Measurements from ENCODE around the gene DDX5.

Gene DDX5

GRCh38 chr17:64502809-64503208, 3.3 kb downstream of the DDX5 start:
- no peak overlapping the region for H3K4me2 ChIP-seq (ENCODE audit: low read length)
- peaks cover 80% of the 10 kb centered on the region for H3K36me3 ChIP-seq (ENCODE audit: insufficient read depth, low read length)

GRCh38 chr17:64502021-64502420, 4.1 kb downstream of the DDX5 start:
- Histone ChIP-seq H3K27ac (ENCODE audit: low read depth, low read length, poor library complexity, severe bottlenecking) (no peak overlapping the region), H3K4me1 (ENCODE audit: insufficient read depth, low read length, severe bottlenecking) (peaks cover 76% of the 10 kb centered on the region), H2AFZ (ENCODE audit: low read length) (no peak overlapping the region), H3K9ac (ENCODE audit: low read length) (no peak overlapping the region), H3K4me3 (ENCODE audit: low read depth, low read length, poor library complexity, severe bottlenecking) (no peak overlapping the region), H3K27me3 (ENCODE audit: insufficient read depth, low read length) (no peaks in the 10 kb centered on the region), H3F3A (ENCODE audit: insufficient read depth, low read length) (peaks cover 49% of the 10 kb centered on the region), H3K79me2 (ENCODE audit: insufficient read depth, low read length) (peaks cover 20% of the 10 kb centered on the region), H3K9me2 (ENCODE audit: low read depth, low read length) (no peaks in the 10 kb centered on the region), H4K20me1 (ENCODE audit: insufficient read depth, low read length) (peaks cover 5% of the 10 kb centered on the region), H3K9me3 (ENCODE audit: low read length) (no peaks in the 10 kb centered on the region), H3K4me2 (ENCODE audit: low read length) (no peak overlapping the region), H3K36me3 (ENCODE audit: insufficient read depth, low read length) (peaks cover 83% of the 10 kb centered on the region)
- TF ChIP-seq EZH2 (IDR thresholded peaks at IDR 0.05; ENCODE audit: borderline replicate concordance, low read length) = no peak

More at GRCh38 chr17:64502809-64503208, 3.3 kb downstream of the DDX5 start:
- H3K79me2 ChIP-seq (ENCODE audit: insufficient read depth, low read length) = peaks cover 24% of the 10 kb centered on the region
- TF ChIP-seq EZH2 (IDR thresholded peaks at IDR 0.05; ENCODE audit: borderline replicate concordance, low read length) (no peak), CTCF (IDR thresholded peaks at IDR 0.05; ENCODE audit: low read length) (no peak)
- peaks cover 43% of the 10 kb centered on the region for H3F3A ChIP-seq (ENCODE audit: insufficient read depth, low read length)
- H3K4me1 ChIP-seq (ENCODE audit: insufficient read depth, low read length, severe bottlenecking) = peaks cover 71% of the 10 kb centered on the region
- no peak overlapping the region for H3K9ac ChIP-seq (ENCODE audit: low read length)
- H3K27ac ChIP-seq (ENCODE audit: low read depth, low read length, poor library complexity, severe bottlenecking) = no peak overlapping the region
- H2AFZ ChIP-seq (ENCODE audit: low read length) = no peak overlapping the region
- no peak overlapping the region for H3K4me3 ChIP-seq (ENCODE audit: low read depth, low read length, poor library complexity, severe bottlenecking)
- H3K9me3 ChIP-seq (ENCODE audit: low read length) = no peaks in the 10 kb centered on the region
- H3K9me2 ChIP-seq (ENCODE audit: low read depth, low read length) = no peaks in the 10 kb centered on the region
- H3K27me3 ChIP-seq (ENCODE audit: insufficient read depth, low read length) = no peaks in the 10 kb centered on the region
- H4K20me1 ChIP-seq (ENCODE audit: insufficient read depth, low read length) = peaks cover 5% of the 10 kb centered on the region

- Histone ChIP-seq H3K9me3 (ENCODE audit: low read length) (no peaks in the 10 kb centered on the region), H3K36me3 (ENCODE audit: insufficient read depth, low read length) (peaks cover 83% of the 10 kb centered on the region), H3K9me2 (ENCODE audit: low read depth, low read length) (no peaks in the 10 kb centered on the region), H3K9ac (ENCODE audit: low read length) (no peak overlapping the region), H4K20me1 (ENCODE audit: insufficient read depth, low read length) (peaks cover 5% of the 10 kb centered on the region), H2AFZ (ENCODE audit: low read length) (no peak overlapping the region), H3K4me1 (ENCODE audit: insufficient read depth, low read length, severe bottlenecking) (peaks cover 76% of the 10 kb centered on the region), H3K27me3 (ENCODE audit: insufficient read depth, low read length) (no peaks in the 10 kb centered on the region), H3K27ac (ENCODE audit: low read depth, low read length, poor library complexity, severe bottlenecking) (no peak overlapping the region), H3F3A (ENCODE audit: insufficient read depth, low read length) (peaks cover 50% of the 10 kb centered on the region), H3K79me2 (ENCODE audit: insufficient read depth, low read length) (peaks cover 25% of the 10 kb centered on the region), H3K4me3 (ENCODE audit: low read depth, low read length, poor library complexity, severe bottlenecking) (no peak overlapping the region), H3K4me2 (ENCODE audit: low read length) (no peak overlapping the region)
- TF ChIP-seq CTCF (IDR thresholded peaks at IDR 0.05; ENCODE audit: low read length) (no peak), EZH2 (IDR thresholded peaks at IDR 0.05; ENCODE audit: borderline replicate concordance, low read length) (no peak)
Measured at GRCh38 chr17:64500862-64501765, 5.0 kb downstream of the DDX5 start.
